ENCODE results near the gene TTLL10. TPM values are rescaled to one million over a fixed set of nuclear protein-coding genes. Genes with fewer than 3 reads are reported as not detected.

Gene TTLL10
- total and polyA plus RNA-seq, 2 experiments from 2014 or later: 0.45 TPM; not detected in 1

DNA sequence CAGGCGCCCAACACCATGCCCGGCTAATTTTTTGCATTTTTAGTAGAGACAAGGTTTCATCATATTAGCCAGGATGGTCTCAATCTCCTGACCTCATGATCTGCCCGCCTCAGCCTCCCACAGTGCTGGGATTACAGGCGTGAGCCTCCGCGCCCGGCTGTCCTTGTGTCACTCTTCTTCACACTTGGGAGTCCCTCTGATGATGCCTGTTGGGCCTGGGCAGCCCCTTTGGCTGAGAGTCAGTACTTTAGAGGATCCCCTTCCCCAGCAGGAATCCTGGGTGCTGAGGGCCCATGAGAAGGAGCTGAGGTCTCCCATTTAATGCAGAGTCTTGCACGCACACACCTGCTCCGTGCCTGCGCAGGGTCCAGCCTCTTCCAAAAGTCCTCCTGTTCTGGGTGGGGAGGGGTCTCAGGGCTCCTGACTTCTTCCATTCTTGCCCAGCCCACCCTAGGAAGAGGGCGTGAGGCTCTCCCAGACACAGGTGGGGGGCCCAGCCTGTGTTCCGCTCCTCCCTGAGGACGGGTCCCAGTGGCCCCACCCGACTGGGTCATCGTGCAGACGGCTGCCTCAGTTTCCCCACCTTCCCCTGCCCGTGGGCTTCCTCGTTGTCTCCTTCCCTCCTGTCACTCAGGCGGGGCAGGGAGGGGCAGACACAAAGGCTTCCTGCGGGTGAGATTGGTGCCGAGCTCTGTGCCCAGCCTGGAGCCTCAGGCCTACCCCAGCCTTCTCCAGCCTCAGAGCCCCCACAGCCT lies 3.9 kb downstream of the TTLL10 start:
- no peak for ATAC-seq
- no peak for DNase-seq (ENCODE audit: low spot score)
- Histone ChIP-seq H3F3A (replicated peaks; ENCODE audit: low read depth) (no peaks in the 10 kb centered on the region), H3K4me3 (no peak overlapping the region), H3K36me3 (ENCODE audit: insufficient read depth) (no peaks in the 10 kb centered on the region), H3K9me2 (ENCODE audit: insufficient read depth) (no peaks in the 10 kb centered on the region), H3K4me2 (no peak overlapping the region), H3K27me3 (ENCODE audit: insufficient read depth) (no peaks in the 10 kb centered on the region), H3K27ac (ENCODE audit: low read depth) (no peak overlapping the region), H3K4me1 (ENCODE audit: insufficient read depth) (peaks cover 13% of the 10 kb centered on the region; the same call in 1 of the 2 replicates), H4K20me1 (replicated peaks; ENCODE audit: insufficient read depth) (no peaks in the 10 kb centered on the region), H3K79me2 (replicated peaks; ENCODE audit: insufficient read depth) (no peaks in the 10 kb centered on the region), H2AFZ (no peak overlapping the region)
- H3K36me3 Mint-ChIP-seq (ENCODE audit: low read depth): no peaks in the 10 kb centered on the region
- H3K4me1 Mint-ChIP-seq: peaks cover 22% of the 10 kb centered on the region
- H3K4me3 Mint-ChIP-seq: no peak overlapping the region
- no peak overlapping the region for H3K27ac Mint-ChIP-seq
- H3K27me3 Mint-ChIP-seq (ENCODE audit: insufficient read depth, low read depth, poor library complexity): peaks cover 10% of the 10 kb centered on the region
- TF ChIP-seq ZNF114 (CRISPR knock-in tag; IDR thresholded peaks at IDR 0.05): no peak
- TF ChIP-seq ZNF331 (CRISPR knock-in tag; IDR thresholded peaks at IDR 0.05; ENCODE audit: low read depth): no peak
- TF ChIP-seq, protein P1, sequence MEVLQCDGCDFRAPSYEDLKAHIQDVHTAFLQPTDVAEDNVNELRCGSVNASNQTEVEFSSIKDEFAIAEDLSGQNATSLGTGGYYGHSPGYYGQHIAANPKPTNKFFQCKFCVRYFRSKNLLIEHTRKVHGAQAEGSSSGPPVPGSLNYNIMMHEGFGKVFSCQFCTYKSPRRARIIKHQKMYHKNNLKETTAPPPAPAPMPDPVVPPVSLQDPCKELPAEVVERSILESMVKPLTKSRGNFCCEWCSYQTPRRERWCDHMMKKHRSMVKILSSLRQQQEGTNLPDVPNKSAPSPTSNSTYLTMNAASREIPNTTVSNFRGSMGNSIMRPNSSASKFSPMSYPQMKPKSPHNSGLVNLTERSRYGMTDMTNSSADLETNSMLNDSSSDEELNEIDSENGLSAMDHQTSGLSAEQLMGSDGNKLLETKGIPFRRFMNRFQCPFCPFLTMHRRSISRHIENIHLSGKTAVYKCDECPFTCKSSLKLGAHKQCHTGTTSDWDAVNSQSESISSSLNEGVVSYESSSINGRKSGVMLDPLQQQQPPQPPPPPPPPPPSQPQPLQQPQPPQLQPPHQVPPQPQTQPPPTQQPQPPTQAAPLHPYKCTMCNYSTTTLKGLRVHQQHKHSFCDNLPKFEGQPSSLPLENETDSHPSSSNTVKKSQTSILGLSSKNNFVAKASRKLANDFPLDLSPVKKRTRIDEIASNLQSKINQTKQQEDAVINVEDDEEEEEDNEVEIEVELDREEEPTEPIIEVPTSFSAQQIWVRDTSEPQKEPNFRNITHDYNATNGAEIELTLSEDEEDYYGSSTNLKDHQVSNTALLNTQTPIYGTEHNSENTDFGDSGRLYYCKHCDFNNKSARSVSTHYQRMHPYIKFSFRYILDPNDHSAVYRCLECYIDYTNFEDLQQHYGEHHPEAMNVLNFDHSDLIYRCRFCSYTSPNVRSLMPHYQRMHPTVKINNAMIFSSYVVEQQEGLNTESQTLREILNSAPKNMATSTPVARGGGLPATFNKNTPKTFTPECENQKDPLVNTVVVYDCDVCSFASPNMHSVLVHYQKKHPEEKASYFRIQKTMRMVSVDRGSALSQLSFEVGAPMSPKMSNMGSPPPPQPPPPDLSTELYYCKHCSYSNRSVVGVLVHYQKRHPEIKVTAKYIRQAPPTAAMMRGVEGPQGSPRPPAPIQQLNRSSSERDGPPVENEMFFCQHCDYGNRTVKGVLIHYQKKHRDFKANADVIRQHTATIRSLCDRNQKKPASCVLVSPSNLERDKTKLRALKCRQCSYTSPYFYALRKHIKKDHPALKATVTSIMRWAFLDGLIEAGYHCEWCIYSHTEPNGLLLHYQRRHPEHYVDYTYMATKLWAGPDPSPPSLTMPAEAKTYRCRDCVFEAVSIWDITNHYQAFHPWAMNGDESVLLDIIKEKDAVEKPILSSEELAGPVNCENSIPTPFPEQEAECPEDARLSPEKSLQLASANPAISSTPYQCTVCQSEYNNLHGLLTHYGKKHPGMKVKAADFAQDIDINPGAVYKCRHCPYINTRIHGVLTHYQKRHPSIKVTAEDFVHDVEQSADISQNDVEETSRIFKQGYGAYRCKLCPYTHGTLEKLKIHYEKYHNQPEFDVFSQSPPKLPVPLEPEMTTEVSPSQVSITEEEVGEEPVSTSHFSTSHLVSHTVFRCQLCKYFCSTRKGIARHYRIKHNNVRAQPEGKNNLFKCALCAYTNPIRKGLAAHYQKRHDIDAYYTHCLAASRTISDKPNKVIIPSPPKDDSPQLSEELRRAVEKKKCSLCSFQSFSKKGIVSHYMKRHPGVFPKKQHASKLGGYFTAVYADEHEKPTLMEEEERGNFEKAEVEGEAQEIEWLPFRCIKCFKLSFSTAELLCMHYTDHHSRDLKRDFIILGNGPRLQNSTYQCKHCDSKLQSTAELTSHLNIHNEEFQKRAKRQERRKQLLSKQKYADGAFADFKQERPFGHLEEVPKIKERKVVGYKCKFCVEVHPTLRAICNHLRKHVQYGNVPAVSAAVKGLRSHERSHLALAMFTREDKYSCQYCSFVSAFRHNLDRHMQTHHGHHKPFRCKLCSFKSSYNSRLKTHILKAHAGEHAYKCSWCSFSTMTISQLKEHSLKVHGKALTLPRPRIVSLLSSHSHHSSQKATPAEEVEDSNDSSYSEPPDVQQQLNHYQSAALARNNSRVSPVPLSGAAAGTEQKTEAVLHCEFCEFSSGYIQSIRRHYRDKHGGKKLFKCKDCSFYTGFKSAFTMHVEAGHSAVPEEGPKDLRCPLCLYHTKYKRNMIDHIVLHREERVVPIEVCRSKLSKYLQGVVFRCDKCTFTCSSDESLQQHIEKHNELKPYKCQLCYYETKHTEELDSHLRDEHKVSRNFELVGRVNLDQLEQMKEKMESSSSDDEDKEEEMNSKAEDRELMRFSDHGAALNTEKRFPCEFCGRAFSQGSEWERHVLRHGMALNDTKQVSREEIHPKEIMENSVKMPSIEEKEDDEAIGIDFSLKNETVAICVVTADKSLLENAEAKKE (CRISPR knock-in tag; IDR thresholded peaks at IDR 0.05): no peak
- no peak for TF ChIP-seq STAT1 (IDR thresholded peaks at IDR 0.05; ENCODE audit: unreplicated experiment)
- TF ChIP-seq, protein P2, sequence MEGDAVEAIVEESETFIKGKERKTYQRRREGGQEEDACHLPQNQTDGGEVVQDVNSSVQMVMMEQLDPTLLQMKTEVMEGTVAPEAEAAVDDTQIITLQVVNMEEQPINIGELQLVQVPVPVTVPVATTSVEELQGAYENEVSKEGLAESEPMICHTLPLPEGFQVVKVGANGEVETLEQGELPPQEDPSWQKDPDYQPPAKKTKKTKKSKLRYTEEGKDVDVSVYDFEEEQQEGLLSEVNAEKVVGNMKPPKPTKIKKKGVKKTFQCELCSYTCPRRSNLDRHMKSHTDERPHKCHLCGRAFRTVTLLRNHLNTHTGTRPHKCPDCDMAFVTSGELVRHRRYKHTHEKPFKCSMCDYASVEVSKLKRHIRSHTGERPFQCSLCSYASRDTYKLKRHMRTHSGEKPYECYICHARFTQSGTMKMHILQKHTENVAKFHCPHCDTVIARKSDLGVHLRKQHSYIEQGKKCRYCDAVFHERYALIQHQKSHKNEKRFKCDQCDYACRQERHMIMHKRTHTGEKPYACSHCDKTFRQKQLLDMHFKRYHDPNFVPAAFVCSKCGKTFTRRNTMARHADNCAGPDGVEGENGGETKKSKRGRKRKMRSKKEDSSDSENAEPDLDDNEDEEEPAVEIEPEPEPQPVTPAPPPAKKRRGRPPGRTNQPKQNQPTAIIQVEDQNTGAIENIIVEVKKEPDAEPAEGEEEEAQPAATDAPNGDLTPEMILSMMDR (conservative IDR thresholded peaks at IDR 0.05; ENCODE audit: low read depth in 2 of 2): no peak
- no peak for TF ChIP-seq POLR2AphosphoS5 (IDR thresholded peaks at IDR 0.05; ENCODE audit: low read depth)
- TF ChIP-seq NANOG (IDR thresholded peaks at IDR 0.05; ENCODE audit: borderline replicate concordance): no peak
- TF ChIP-seq EZH2 (IDR thresholded peaks at IDR 0.05; ENCODE audit: low read depth, unreplicated experiment): no peak
- TF ChIP-seq JUNB (IDR thresholded peaks at IDR 0.05; ENCODE audit: unreplicated experiment): no peak
- TF ChIP-seq EZH2phosphoT487 (IDR thresholded peaks at IDR 0.05; ENCODE audit: unreplicated experiment): no peak
- H3K9me3 Mint-ChIP-seq: no peaks in the 10 kb centered on the region; the same call in 2 of the 3 replicates

All from GM23338 (cell line).